ENCODE results near the gene PRKCQ.

The PRKCQ gene

DNA sequence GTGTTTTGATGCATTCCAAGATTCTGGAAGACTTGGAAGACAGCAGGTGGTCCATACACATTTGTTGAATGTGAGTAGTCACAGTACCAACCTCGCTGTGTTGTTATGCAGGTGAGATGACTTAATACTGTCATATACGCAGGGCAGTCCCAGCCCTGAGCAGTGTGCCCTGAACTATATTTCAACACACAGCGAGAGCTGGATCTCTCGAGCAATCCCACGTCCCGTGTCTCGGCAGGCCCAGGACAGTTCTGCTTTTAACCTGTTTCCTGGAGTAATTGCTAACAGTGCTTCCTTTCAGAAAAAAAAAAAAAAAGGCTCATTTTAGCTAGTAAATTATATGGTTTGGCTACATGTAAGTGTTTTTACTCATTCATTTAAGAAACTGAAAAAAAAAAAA, 179.7 kb downstream of the PRKCQ start:
- no peak for DNase-seq
- no peaks in the 10 kb centered on the region for H3K36me3 ChIP-seq
- H3K4me3 ChIP-seq (ENCODE audit: low read depth, low read length): no peak overlapping the region
- no peak overlapping the region for H3K27ac ChIP-seq
- H3K27me3 ChIP-seq (ENCODE audit: insufficient read depth, low read depth, severe bottlenecking): peaks cover 27% of the 10 kb centered on the region
- TF ChIP-seq, protein P1, sequence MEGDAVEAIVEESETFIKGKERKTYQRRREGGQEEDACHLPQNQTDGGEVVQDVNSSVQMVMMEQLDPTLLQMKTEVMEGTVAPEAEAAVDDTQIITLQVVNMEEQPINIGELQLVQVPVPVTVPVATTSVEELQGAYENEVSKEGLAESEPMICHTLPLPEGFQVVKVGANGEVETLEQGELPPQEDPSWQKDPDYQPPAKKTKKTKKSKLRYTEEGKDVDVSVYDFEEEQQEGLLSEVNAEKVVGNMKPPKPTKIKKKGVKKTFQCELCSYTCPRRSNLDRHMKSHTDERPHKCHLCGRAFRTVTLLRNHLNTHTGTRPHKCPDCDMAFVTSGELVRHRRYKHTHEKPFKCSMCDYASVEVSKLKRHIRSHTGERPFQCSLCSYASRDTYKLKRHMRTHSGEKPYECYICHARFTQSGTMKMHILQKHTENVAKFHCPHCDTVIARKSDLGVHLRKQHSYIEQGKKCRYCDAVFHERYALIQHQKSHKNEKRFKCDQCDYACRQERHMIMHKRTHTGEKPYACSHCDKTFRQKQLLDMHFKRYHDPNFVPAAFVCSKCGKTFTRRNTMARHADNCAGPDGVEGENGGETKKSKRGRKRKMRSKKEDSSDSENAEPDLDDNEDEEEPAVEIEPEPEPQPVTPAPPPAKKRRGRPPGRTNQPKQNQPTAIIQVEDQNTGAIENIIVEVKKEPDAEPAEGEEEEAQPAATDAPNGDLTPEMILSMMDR (IDR thresholded peaks at IDR 0.05; ENCODE audit: low read depth, low read length): no peak
- H3K9me3 ChIP-seq (ENCODE audit: severe bottlenecking): no peaks in the 10 kb centered on the region

DNA sequence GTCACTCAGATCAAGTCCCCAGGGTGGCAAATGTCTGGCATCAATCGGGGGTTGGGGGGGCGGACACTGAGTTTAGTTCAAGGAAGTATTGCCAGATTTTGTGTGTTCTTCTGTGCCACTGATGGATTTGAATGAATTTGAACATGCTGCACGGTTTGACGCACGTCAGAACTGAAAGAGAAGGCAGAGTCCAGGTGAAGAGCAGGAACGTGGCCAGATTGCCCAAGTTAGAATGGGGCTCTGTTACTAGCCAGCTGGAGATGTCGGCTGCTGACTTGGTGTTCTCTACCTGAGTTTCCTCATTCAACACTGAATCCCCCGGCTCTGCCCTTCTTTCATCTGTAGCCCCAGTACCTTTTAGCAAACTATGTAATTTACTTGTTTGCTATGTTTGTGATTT, 180.2 kb downstream of the PRKCQ start:
- no peak overlapping the region for H3K4me3 ChIP-seq (ENCODE audit: low read depth, low read length)
- peaks cover 24% of the 10 kb centered on the region for H3K27me3 ChIP-seq (ENCODE audit: insufficient read depth, low read depth, severe bottlenecking)
- TF ChIP-seq, protein P1 (IDR thresholded peaks at IDR 0.05; ENCODE audit: low read depth, low read length): no peak
- no peak overlapping the region for H3K27ac ChIP-seq
- DNase-seq: no peak
- H3K9me3 ChIP-seq (ENCODE audit: severe bottlenecking): no peaks in the 10 kb centered on the region
- H3K36me3 ChIP-seq: no peaks in the 10 kb centered on the region

DNA sequence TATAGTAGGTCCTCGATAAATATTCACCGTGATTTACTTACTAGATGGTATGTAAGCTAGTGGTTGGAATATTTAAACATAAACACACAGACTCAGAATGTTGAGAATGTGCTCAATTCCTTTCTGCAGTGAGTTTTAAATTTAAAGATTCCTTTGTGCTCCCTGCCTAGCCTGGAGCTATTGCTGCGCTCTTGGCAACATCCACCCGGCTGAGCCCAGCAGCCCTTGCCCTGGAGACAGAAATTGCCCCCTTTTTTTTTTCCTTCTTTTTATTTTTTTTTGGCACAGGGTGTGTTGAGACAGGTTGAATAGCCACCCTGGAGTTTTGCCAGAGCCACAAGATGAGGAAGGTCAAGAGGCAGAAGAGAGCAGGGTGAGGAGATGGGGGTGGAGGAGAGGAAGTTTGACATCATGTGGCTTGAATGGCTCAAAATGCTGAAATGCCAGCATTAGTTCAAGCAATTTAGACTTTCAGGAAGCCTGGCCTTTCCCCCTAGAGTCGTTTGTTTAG, 180.8 kb downstream of the PRKCQ start:
- H3K4me3 ChIP-seq (ENCODE audit: low read depth, low read length): no peak overlapping the region
- DNase-seq: no peak
- no peaks in the 10 kb centered on the region for H3K9me3 ChIP-seq (ENCODE audit: severe bottlenecking)
- no peaks in the 10 kb centered on the region for H3K36me3 ChIP-seq
- H3K27me3 ChIP-seq (ENCODE audit: insufficient read depth, low read depth, severe bottlenecking): peaks cover 24% of the 10 kb centered on the region
- TF ChIP-seq, protein P1 (IDR thresholded peaks at IDR 0.05; ENCODE audit: low read depth, low read length): no peak
- H3K27ac ChIP-seq: no peak overlapping the region

DNA sequence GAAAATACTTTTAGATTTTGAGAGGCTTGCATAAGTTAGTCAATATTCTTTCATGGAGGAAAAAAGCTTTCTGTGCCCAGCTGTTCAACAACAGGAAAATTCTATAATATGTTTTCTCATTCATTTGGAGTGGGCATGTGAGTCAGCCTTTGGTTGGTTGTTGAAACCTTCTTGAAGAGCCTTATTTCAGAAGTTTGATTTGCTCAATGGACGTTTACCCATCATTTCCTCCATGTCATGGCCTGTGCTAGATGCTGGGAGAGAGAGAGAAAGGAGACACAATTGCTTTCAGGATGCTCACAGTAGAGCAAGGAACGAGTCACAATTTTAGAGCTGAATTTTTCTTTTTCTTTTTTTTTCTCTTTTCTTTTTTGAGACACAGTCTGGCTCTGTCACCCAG, 181.7 kb downstream of the PRKCQ start:
- Histone ChIP-seq H3K36me3 (no peaks in the 10 kb centered on the region), H3K9me3 (ENCODE audit: severe bottlenecking) (no peaks in the 10 kb centered on the region), H3K27ac (no peak overlapping the region), H3K4me3 (ENCODE audit: low read depth, low read length) (no peak overlapping the region), H3K27me3 (ENCODE audit: insufficient read depth, low read depth, severe bottlenecking) (peaks cover 24% of the 10 kb centered on the region)
- no peak for DNase-seq
- TF ChIP-seq, protein P1 (IDR thresholded peaks at IDR 0.05; ENCODE audit: low read depth, low read length): no peak

DNA sequence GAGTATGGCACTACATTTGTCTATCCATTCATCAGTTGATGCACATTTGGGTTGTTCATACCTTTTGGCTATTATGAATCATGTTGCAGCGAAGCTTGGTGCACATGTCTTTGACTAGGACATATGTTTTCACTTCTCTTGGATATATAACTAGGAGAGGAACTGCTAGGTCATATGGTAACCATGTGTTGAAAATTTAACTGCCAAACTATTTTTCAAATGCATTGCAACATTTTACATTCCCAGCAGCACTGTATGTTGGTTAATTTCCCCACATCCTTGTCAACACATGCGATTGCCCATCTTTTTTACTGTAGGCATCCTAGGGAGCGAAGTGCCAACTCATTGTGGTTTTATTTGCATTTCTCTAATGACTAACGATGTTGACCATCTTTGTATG, 183.4 kb downstream of the PRKCQ start:
- Histone ChIP-seq H3K4me3 (ENCODE audit: low read depth, low read length) (no peak overlapping the region), H3K36me3 (no peaks in the 10 kb centered on the region), H3K9me3 (ENCODE audit: severe bottlenecking) (no peaks in the 10 kb centered on the region), H3K27me3 (ENCODE audit: insufficient read depth, low read depth, severe bottlenecking) (peaks cover 20% of the 10 kb centered on the region), H3K27ac (no peak overlapping the region)
- TF ChIP-seq, protein P1 (IDR thresholded peaks at IDR 0.05; ENCODE audit: low read depth, low read length): no peak
- DNase-seq: no peak

DNA sequence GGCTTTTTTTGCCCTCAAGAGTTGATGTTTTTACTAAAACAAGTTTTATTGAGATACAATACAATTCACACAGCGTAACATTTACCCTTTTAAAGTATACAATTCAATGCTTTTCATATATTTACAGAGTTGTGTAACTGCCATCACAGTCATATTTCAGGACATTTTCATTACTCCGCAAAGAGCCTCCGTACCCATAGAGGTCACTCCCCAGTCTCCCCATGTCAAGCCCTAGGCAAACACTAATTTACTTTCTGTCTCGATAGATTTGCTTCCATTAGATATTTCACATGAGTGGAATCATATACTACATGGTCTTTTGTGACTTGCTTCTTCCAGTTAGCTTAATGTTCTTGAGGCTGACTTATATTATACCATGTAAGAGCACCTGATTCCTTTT, 183.8 kb downstream of the PRKCQ start:
- DNase-seq: no peak
- Histone ChIP-seq H3K4me3 (ENCODE audit: low read depth, low read length) (no peak overlapping the region), H3K27ac (no peak overlapping the region)

More for the DNA sequence above, 183.8 kb downstream of the PRKCQ start:
- Histone ChIP-seq H3K9me3 (ENCODE audit: severe bottlenecking) (no peaks in the 10 kb centered on the region), H3K27me3 (ENCODE audit: insufficient read depth, low read depth, severe bottlenecking) (peaks cover 16% of the 10 kb centered on the region), H3K36me3 (no peaks in the 10 kb centered on the region)
- TF ChIP-seq, protein P1 (IDR thresholded peaks at IDR 0.05; ENCODE audit: low read depth, low read length): no peak

Measured in WERI-Rb-1 (cell line).